Adipose tissue (tissue), 3 donors: ENCODE data around the gene C16orf95. TPM values are rescaled to one million over a fixed set of nuclear protein-coding genes. Genes with fewer than 3 reads are reported as not detected.
"Not testable (repeated sequence)": the region's sequence is repeated elsewhere in the genome, so short reads cannot be mapped to it uniquely, and the experiment has no call there.

Source experiments
- H3K27ac ChIP-seq: one replicate; pipeline ENCODE4 v1.5.1; 2013; ENCODE audit warnings: low read depth, low read length
- WGBS, 3 donors: extraction: QIAGEN DNeasy Blood & Tissue Kit; methylation state at CpG; one replicate each; pipeline ENCODE4 v1.1.7; 2013; 5-methylcytosine and 5-hydroxymethylcytosine counted together
- polyA plus RNA-seq, 3 donors: library from polyadenylated mRNA; stranded (reverse); fragments of 200-250 nt; gene quantifications; one replicate each; pipeline ENCODE4 v1.2.3, GENCODE V29; 2013
- donor health status: healthy with polysubstance abuse.
- donor health status: Bipolar disorder and iron deficiency.
- donor health status: healthy.

C16orf95 gene
- polyA plus RNA-seq, 3 donors = 3.0 to 8.8 (median 4.5) TPM

DNA sequence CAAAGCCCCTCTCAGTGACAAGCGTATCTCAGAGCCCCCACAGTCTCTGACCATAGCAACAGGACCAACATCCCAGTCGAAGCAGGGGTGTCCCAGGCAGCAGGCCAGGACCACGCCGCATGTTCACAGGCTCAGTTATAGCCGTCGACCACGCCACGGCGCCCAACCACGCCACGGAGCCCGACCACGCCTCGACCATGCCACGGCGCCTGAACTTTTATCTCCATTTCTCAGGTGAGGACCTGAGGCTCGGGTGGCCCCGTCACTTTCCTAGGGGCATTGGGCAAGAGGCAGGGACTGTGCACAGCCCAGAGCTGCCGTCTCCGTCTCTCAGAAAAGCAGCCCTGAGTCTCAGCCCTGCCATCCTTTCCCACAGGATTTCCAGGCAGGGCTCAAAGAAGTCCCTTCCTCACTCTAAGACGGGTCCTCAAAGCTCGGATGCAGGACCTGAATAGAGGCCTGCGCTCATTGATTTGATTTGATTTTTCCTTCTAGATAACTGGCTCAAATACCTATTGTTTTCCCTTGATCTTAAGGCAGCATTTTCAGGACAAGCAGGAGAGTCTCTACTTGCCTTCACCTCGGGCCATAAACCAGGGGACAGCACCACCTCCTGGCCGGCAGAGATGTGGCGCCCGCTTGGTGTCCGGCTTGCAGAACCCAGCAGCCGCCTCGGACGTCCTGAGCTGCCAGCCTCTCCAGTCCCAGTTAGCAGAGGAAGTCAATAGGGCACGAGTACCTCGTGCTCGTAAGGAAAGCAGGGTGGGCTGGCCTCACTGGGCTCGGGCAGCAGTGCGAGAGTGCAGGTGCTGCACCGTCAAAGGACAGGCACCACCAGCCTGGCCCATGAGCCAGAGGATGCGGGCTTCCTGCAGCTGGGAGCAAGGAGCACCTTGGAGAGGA is 38.8 kb downstream of the C16orf95 start:
- WGBS, 3 donors = 50 to 54% (median 53%) methylated on average over 38 of the region's 38 CpGs
- H3K27ac ChIP-seq = no peak overlapping the region

DNA sequence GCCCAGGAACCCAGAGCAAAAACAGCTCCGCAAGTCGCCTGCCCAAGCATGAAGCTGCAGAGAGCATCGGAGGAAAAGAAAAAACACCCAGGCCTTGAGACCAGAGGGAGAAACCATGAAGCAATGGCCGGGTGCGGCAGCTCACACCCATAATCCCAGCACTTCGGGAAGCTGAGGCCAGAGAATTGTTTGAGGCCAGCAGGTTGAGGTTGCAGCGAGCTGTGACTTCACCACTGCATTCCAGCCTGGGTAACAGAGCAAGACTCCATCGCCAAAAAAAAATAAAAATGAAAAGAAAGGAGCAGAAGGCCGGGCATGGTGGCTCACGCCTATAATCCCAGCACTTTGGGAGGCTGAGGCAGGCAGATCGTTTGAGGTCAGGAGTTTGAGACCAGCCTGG is 40.3 kb downstream of the C16orf95 start:
- WGBS, 3 donors = 92% methylated on average over 11 of the region's 11 CpGs
- H3K27ac ChIP-seq = no peak overlapping the region

GRCh38 chr16:87276091-87276701 is 41.0 kb downstream of the C16orf95 start:
- 48 to 67% (median 54%) methylated on average over 16 of the region's 16 CpGs for WGBS, 3 donors
- no peak overlapping the region for H3K27ac ChIP-seq

GRCh38 chr16:87274794-87275193 is 42.4 kb downstream of the C16orf95 start:
- WGBS, 3 donors = 85 to 88% (median 87%) methylated on average over 4 of the region's 4 CpGs
- H3K27ac ChIP-seq = no peak overlapping the region

GRCh38 chr16:87273471-87274030 is 43.6 kb downstream of the C16orf95 start:
- WGBS, 3 donors = 94% methylated on average over 10 of the region's 10 CpGs
- H3K27ac ChIP-seq = no peak overlapping the region

- no peak overlapping the region for H3K27ac ChIP-seq
- WGBS, 3 donors = 81 to 93% (median 83%) methylated on average over 11 of the region's 11 CpGs
Measured at GRCh38 chr16:87271256-87271655, 45.9 kb downstream of the C16orf95 start.

- WGBS, 3 donors = 85 to 89% (median 88%) methylated on average over 8 of the region's 8 CpGs
- H3K27ac ChIP-seq = no peak overlapping the region
Measured at GRCh38 chr16:87267566-87267965, 49.6 kb downstream of the C16orf95 start.

DNA sequence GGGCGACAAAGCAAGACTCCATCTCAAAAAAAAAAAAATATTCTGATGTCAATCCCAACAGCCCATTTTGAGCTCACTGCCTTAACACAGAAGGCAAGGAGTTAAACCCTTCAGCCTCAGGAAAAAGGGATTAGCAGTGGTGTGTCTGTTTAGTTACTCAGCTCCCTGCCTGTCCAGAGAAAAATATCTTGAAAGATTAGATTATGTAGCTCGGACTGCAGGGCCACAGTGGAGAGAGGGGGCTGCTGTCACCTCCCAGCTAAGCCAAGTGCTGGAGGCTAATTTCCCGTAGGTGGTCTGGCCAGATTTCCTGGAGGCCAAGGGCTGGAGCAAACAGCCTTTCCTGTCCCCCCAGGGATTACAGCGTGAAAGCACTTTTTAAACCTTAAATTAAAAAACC is 50.3 kb downstream of the C16orf95 start:
- WGBS, 3 donors = 49 to 56% (median 51%) methylated on average over 4 of the region's 4 CpGs
- H3K27ac ChIP-seq = no peak overlapping the region

DNA sequence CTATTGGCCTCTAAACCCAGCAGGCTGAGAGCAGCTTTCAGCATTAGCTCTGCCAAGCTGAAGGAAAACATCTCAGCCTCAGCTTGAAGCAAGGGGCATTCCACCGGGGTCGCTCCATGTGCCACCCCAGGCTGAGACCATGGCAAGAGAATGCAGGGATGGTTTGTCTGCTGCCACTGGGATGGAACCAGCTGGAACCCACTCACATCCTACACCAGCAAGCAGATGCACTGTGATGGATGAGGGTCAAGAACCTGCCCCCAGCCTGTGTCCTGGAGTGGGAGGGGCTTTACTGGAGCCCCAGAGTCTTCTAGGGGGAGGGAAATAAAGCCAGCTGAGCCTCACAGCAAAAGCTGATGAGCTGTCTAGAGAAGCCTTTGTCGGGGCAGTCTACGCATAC is 51.9 kb downstream of the C16orf95 start:
- no peak overlapping the region for H3K27ac ChIP-seq
- 87 to 95% (median 95%) methylated on average over 4 of the region's 4 CpGs for WGBS, 3 donors

- H3K27ac ChIP-seq = no peak overlapping the region
- 64 to 74% (median 69%) methylated on average over 2 of the region's 2 CpGs for WGBS, 3 donors
Measured at GRCh38 chr16:87264634-87265033, 52.6 kb downstream of the C16orf95 start.

GRCh38 chr16:87263418-87264052 is 53.7 kb downstream of the C16orf95 start:
- no peak overlapping the region for H3K27ac ChIP-seq
- WGBS, 3 donors = 85 to 86% (median 85%) methylated on average over 15 of the region's 15 CpGs

DNA sequence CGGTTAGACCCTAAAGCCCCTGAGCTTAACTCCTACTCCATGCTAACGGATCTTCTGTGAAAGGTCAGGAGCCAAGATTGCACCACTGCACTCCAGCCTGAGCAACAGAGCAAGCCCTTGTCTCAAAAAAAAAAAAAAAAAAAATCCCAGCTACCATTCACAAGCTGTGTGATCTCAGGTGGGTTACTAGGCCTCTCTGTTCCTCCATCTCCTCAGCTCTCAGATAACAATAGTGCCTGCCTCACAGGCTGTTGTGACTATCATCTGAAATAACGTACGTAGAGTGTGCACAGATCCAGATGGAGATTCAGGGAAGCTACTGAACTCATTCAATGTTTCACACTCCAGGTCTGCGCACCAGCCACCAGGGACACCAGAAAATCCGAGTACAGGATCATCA is 57.8 kb downstream of the C16orf95 start:
- H3K27ac ChIP-seq = no peak overlapping the region
- WGBS, 3 donors = 84 to 92% (median 91%) methylated on average over 6 of the region's 6 CpGs

DNA sequence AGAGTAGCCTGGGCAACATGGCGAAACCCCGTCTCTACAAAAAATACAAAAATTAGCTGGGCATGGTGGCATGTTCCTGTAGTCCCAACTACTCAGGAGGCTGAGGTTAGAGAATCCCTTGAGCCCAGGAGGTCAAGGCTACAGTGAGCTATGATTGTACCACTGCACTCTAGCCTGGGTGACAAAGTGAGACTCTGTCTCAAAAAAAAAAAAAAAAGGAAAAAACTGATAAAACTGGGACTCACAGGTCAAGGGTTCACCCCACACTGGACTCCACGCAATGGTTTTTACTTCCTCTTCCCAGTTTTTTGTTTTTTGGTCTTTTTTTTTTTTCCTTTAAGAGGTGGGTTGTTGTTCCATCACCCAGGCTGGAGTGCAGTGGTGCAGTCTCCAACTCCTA is 58.5 kb downstream of the C16orf95 start:
- not testable (repeated sequence) for H3K27ac ChIP-seq
- WGBS, 3 donors = 79 to 95% (median 82%) methylated on average over 3 of the region's 3 CpGs

- no peak overlapping the region for H3K27ac ChIP-seq
- WGBS, 3 donors = 88 to 97% (median 94%) methylated on average over 13 of the region's 13 CpGs
Measured at GRCh38 chr16:87255866-87256265, 61.3 kb downstream of the C16orf95 start.

GRCh38 chr16:87254734-87255133 is 62.5 kb downstream of the C16orf95 start:
- WGBS, 3 donors = 88 to 93% (median 90%) methylated on average over 9 of the region's 9 CpGs
- H3K27ac ChIP-seq = no peak overlapping the region

DNA sequence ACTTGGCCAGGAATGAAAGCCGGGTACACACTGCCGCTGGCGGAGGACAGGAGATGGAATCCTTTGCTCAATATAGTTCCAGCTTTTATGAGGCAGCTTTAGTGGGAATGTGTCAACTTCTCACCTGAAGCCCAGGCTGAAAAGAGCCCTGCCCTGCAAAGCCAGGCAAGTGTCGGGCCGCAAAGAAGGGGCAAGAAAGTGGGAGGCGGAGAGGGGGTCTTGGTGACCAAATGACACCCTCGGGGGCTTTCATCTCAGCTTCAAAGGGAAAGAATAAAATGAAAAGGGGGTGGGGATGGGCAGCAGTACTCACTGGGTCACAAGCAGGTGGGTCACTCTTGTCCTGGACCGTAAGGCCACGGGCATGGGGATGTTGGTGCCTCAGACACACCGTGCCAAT is 62.9 kb downstream of the C16orf95 start:
- H3K27ac ChIP-seq = no peak overlapping the region
- 83 to 92% (median 90%) methylated on average over 10 of the region's 10 CpGs for WGBS, 3 donors

DNA sequence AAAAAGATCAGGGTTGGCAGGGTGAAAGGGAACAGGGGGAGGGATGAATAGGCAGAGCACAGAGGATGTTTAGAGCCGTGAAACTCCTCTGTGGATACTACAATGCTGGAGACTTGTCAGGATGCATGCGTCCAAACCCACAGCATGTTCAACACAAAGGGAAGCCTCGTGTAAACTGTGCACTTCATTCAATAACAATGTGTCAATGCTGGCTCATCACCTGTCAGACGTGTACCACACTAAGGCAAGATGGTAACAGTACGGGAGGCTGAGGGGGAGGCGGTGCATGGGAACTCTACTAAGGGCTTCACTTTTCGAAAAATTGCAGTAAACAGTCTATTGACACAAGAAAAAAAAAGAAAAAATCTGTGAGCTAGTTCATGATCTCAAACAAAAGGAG is 63.7 kb downstream of the C16orf95 start:
- 58 to 77% (median 72%) methylated on average over 7 of the region's 7 CpGs for WGBS, 3 donors
- H3K27ac ChIP-seq = no peak overlapping the region
